ENCODE results near the gene DENR.
"Not testable (repeated sequence)": the region's sequence is repeated elsewhere in the genome, so short reads cannot be mapped to it uniquely, and the experiment has no call there.

DENR gene

GRCh38 chr12:122743895-122744525 lies 8.6 kb upstream of the DENR start:
- no peak for DNase-seq

DNA sequence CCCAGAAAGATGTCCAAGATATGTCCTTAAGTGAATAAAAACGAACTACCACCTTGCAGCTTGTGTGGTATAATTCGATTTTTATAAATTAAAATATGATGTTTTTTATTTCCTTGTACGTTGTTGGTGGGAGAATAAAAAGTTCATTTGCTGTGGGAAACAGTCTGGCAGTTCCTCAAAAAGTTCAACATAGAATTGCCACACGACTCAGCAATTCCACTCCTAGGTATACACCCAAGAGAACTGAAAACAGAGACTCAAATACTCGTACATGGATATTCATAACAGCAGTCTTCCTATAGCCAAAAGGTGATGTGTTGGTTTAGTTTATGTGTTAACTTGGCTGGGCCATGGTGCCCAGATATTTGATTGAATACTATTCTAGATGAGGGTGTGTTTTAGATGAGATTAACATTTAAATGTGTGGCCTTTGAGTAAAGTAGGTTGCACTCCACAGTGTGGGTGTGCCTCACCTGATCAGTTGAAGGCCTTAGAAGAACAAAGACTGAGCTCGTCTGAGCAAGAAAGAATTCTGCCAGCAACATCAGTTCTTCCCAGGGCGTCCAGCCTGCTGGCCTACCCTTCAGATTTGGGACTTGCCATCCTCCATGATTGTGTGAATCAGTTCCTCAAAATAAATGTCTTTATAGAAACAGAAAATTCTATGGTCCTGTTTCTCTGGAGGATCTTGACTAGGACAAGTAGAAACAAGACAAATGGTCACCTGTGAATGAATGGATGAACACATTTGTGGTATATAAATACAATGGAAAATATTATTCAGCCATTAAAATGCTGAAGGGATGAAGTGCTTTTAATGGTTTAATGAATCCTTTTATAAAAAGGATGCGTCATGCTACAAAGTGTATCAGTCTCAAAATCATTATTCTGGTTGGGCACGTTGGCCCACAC lies 5.1 kb upstream of the DENR start:
- no peak for DNase-seq

GRCh38 chr12:122749569-122750332 lies 2.9 kb upstream of the DENR start:
- DNase-seq, result peak; percentile 73

DNA sequence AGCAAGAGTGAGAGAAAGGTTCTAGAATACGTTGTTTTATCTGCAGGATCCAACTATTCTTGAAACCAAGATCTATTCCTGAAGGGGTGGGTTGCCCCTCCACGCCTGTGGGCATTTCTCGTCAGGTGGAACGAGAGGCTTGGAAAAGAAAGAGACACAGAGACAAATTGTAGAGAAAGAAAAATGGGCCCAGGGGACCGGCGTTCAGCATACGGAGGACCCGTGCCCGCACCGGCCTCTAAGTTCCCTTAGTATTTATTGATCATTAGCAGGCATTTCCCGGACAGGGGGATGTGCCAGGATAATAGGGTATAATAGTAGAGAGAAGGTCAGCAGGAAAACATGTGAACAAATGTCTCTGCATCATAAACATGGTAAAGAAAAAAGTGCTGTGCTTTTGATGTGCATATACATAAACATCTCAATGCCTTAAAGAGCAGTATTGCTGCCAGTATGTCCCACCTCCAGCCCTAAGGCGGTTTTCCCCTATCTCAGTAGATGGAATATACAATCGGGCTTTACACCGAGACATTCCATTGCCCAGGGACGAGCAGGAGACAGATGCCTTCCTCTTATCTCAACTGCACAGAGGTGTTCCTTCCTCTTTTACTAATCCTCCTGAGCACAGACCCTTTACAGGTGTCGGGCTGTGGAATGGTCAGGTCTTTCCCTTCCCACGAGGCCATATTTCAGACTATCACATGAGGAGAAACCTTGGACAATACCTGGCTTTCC lies 1.7 kb upstream of the DENR start:
- DNase-seq, result not testable (repeated sequence)

GRCh38 chr12:122753319-122753650 lies 661 bp downstream of the DENR start:
- peak; percentile 32 for DNase-seq

DNA sequence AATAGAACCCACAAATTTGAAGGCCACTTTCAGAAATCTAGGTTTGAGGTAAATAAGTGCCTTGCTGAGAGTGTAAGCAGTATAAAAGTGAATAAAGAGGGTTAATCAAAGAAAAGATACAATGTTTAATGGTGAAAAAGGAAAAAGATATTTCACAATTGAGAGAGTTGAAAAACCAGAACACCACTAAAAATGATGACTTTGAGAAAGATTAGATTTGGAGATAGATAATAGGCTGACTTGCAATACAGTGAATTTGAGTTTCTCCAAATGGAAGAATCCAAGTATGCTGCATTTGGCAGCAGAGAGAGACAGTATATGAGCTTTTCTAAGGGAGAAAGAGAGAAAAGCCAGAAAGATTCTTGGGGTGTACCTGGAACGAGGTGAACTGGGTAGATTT lies 2.2 kb downstream of the DENR start:
- DNase-seq, result no peak

DNA sequence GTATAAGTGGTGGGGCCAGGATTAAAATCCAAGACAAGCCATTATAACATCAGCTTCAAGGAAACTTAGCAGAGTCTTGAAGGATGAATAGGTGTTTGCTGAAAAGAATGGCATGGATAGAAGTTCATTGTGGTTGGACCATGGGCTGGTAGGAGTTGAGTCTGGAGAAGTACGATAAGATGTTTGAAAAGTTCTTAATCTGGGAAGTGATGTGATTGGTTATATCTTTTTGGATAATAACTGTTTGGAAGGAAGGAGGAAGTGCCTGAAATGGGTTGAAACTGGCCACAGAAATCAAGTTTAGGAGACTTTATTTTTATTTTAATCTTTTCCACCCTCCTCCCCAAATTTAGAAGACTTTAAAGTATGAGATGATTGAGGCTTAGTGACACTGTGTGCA lies 4.9 kb downstream of the DENR start:
- no peak for DNase-seq

DNA sequence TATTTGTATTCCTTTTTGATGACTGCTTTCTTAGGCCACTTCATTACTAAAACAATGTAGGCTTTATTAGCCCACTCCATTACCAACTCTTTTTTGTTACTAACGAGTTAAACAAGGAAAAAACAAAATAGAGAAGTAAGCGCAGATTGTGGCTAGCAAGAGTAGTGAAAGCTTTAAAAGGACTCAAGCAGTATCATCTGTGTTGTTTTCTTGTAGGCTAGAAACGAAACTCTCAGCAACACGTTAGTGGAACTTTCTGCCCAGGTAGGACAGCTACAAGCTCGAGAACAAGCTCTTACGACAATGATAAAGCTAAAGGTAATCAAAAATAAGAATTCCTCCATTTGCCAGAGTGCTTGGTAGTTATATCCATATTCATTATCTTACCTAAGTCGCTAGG lies 32.9 kb downstream of the DENR start:
- DNase-seq, result no peak

DNA sequence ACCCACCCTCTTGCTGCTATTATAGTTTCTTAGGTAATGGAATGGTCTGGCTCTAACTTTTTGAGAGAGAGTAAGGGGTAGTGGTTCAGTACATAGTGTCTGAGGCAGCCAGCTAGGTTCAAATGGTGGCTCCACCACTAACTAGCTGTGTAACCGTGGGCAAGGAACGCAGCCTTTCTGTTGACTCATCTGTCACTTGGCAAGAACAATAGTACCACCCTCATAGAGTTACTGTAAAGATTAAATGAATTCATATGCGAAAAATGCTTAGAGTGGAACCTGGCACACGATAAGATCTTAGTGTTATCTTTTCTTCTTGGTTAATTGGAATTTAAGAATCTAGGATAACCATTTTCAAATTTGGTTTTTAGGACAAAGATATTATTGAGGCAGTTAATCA lies 35.8 kb downstream of the DENR start:
- no peak for DNase-seq

GRCh38 chr12:122789637-122790036 lies 37.0 kb downstream of the DENR start:
- no peak for DNase-seq

- no peak for DNase-seq
These were observed 37.9 kb downstream of the DENR start for GRCh38 chr12:122790393-122791075.

- DNase-seq, result peak; percentile 51
These were observed 41.1 kb downstream of the DENR start for GRCh38 chr12:122793685-122794106.

DNA sequence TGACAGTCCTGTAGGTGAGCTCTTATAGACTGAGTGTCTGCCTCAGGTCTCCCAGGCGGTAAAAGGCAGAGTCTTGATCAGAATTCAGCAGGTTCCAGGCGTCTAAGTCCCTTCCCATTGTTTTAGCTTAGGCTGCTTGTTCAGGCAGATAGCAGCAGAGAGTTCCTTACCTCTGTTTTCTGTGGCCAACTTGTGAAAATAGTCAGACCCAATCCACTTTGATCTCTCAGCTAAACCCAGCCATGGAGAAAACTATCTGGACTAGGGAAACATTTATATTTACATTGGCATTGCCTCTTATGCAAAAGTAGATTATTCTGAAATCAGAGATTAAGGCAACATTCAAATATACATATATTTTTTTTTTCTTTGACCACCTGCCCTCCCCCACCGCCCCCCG lies 43.2 kb downstream of the DENR start:
- DNase-seq, result no peak

- no peak for DNase-seq
These were observed 47.1 kb downstream of the DENR start for GRCh38 chr12:122799641-122800243.

- DNase-seq, result no peak
These were observed 51.3 kb downstream of the DENR start for GRCh38 chr12:122803937-122804336.

DNA sequence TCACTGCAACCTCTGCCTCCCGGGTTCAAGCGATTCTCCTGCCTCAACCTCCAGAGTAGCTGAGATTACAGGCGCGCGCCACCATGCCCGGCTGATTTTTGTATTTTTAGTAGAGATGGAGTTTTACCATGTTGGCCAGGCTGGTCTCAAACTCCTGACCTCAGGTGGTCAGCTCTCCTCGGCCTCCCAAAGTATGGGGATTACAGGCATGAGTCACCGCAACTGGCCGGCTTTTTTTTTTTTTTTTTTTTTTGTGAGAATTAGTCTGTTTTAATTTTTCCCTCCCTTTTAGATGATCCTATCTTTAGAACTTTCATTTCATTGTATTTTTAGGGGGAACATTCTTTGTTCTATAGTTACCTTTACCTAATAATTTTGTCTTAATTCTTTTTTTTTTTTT lies 52.3 kb downstream of the DENR start:
- not testable (repeated sequence) for DNase-seq

GRCh38 chr12:122807651-122808050 lies 55.0 kb downstream of the DENR start:
- no peak for DNase-seq

GRCh38 chr12:122811777-122812176 lies 59.2 kb downstream of the DENR start:
- no peak for DNase-seq

GRCh38 chr12:122813310-122813713 lies 60.7 kb downstream of the DENR start:
- no peak for DNase-seq

DNA sequence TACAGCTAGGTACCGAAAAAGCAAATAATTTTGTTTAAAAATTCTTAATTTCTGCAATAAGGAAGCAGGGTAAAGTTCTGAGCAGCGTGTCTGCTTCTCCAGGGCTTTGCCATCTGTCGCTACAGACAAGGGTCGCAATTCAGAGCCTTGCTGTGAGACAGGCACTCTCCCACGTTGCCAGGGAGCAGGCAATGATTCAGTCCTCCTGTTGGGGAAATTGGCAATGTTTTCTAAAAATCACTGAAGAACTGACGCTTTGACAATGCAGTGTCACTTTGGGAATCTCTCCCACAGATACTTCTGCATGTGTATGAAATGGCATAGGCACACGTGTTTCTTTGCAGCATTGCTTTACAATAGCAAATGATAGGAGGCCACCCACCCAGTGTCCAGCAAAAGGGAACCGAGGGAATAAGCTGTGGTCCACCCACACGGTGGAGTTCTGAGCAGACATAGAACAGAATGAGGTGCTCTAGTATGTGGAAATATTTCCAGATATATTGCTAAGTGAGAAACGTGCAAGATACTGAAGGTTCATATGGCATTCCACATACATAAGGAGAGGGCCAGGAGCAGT lies 66.7 kb downstream of the DENR start:
- DNase-seq, result no peak

DNA sequence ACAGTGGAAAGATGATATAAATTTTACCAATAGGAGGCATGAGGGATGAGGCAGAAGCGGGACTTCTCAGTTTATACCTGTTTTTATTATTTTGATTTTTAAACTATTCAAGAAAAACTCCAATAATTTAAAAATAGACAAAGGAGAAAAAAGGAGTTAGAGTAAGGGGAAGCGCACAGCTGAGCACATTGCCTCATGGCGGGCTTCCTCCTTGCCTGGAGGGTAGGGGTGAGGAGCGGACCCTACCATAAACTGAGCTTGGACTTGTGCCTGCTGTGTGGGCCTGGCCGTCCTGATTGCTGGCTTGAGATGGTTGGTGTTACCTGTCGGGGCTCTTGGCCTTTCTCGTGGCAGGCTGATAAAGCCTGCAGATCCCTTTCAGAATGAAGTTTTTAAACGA lies 67.5 kb downstream of the DENR start:
- no peak for DNase-seq

All from NCI-H146 (cell line).